SK-N-MC (cell line): ENCODE results near the gene IGSF9B.

Experiments
- EZH2 ChIP-seq: fragments of 200-600 bp; sonication (generic); IDR thresholded peaks from one replicate; pipeline ENCODE4 v1.6.1; 2017; ENCODE audit warnings: antibody characterized with exemption
- FOXP2 ChIP-seq: optimal IDR thresholded peaks from 2 replicates; pipeline ENCODE3; 2011; ENCODE audit warnings: mild to moderate bottlenecking, moderate library complexity; ENCODE audit not compliant: insufficient read depth; ENCODE audit errors: extremely low read length, control extremely low read depth
- POLR2AphosphoS5 ChIP-seq: IDR thresholded peaks from 2 replicates; pipeline ENCODE4 v1.6.1; 2012; ENCODE audit warnings: mild to moderate bottlenecking, low read depth, low read length, borderline replicate concordance

DNA sequence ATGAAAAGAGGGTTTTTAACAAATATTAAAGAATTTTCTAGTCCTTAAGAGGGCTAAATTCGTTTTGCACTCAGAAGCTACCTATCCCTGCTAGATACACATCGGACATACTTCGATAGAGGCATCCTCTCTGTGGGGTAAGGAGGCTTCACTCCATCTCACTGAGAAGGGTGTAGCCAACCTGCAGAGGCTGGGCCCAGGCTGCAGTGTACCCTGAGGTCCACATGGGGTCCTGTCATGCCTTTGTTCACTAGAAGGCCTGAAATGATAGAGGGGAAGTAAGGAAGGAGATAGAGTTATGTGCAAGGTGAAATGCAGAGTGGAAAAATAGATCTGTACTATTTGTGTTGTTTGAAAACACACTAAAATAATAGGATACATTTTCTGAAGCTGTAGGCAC, 45.6 kb downstream of the IGSF9B start:
- TF ChIP-seq POLR2AphosphoS5 = no peak
- no peak for TF ChIP-seq EZH2
- no peak for TF ChIP-seq FOXP2
